ENCODE measurements around the gene AKR7A3.
A peak's percentile ranks its signal among the peaks of the same experiment; 100 is the strongest.
"Not testable (repeated sequence)": the region's sequence is repeated elsewhere in the genome, so short reads cannot be mapped to it uniquely, and the experiment has no call there.

Gene AKR7A3
- total RNA-seq, result 0.07 to 3.4 (median 0.50) reads per million in 9 experiments

GRCh38 chr1:19288324-19289241 lies at the start of gene AKR7A3:
Gene AKR7A3, minus strand, starts transcription at chr1:19288770. Its CDS starts 61 bp downstream, at chr1:19288709.
- Mint-ChIP-seq H3K4me3 (peak within 1 kb of the TSS; percentile 67 to 70), H3K27ac (peak within 1 kb of the TSS in 1 of 2 donors; percentile 54)
- ATAC-seq (replicated peaks) (peak; percentile 98), DNase-seq (peak; percentile 29 to 56 (median 43))
- H3K36me3 Mint-ChIP-seq (ENCODE audit: insufficient read depth); H3K9me3 Mint-ChIP-seq; H3K4me1 Mint-ChIP-seq (ENCODE audit: low read depth in 2 of 2); H3K27me3 Mint-ChIP-seq: not testable (repeated sequence)

- DNase-seq (no peak), ATAC-seq (replicated peaks) (no peak)
- no peak overlapping the region for H3K27ac Mint-ChIP-seq
- no peaks in the 10 kb centered on the region for H3K27me3 Mint-ChIP-seq
- H3K4me1 Mint-ChIP-seq (ENCODE audit: low read depth in 2 of 2), result peaks cover 3 to 10% of the 10 kb centered on the region in 2 donors
- no peaks in the 10 kb centered on the region for H3K9me3 Mint-ChIP-seq
- peaks cover 57% of the 10 kb centered on the region for H3K36me3 Mint-ChIP-seq (ENCODE audit: insufficient read depth)
- no peak overlapping the region for H3K4me3 Mint-ChIP-seq
Observed at GRCh38 chr1:19338323-19338762, 49.8 kb upstream of the AKR7A3 start.

- no peaks in the 10 kb centered on the region for H3K27me3 Mint-ChIP-seq
- no peaks in the 10 kb centered on the region for H3K9me3 Mint-ChIP-seq
- peak overlapping the region in 1 of 2 donors; percentile 71 for H3K27ac Mint-ChIP-seq
- ATAC-seq (replicated peaks) (no peak), DNase-seq (no peak)
- H3K4me1 Mint-ChIP-seq (ENCODE audit: low read depth in 2 of 2), result peaks cover 3 to 6% of the 10 kb centered on the region in 2 donors
- peaks cover 47% of the 10 kb centered on the region for H3K36me3 Mint-ChIP-seq (ENCODE audit: insufficient read depth)
- no peak overlapping the region for H3K4me3 Mint-ChIP-seq
Observed at GRCh38 chr1:19337289-19337688, 48.7 kb upstream of the AKR7A3 start.

- Mint-ChIP-seq H3K36me3 (ENCODE audit: insufficient read depth) (peaks cover 49% of the 10 kb centered on the region), H3K27me3 (no peaks in the 10 kb centered on the region), H3K4me1 (ENCODE audit: low read depth in 2 of 2) (peaks cover 0 to 3% of the 10 kb centered on the region in 2 donors), H3K27ac (peak overlapping the region; percentile 68 to 71), H3K4me3 (no peak overlapping the region), H3K9me3 (no peaks in the 10 kb centered on the region)
- ATAC-seq (replicated peaks) (peak; percentile 23), DNase-seq (no peak)
Observed at GRCh38 chr1:19336543-19336942, 48.0 kb upstream of the AKR7A3 start.

GRCh38 chr1:19333587-19334354 lies 45.2 kb upstream of the AKR7A3 start:
- H3K27ac Mint-ChIP-seq, result no peak overlapping the region
- no peaks in the 10 kb centered on the region for H3K9me3 Mint-ChIP-seq
- no peak for DNase-seq
- ATAC-seq (replicated peaks), result no peak
- no peak overlapping the region for H3K4me3 Mint-ChIP-seq
- H3K4me1 Mint-ChIP-seq (ENCODE audit: low read depth in 2 of 2), result peaks cover 0 to 2% of the 10 kb centered on the region in 2 donors
- no peaks in the 10 kb centered on the region for H3K27me3 Mint-ChIP-seq
- peaks cover 43% of the 10 kb centered on the region for H3K36me3 Mint-ChIP-seq (ENCODE audit: insufficient read depth)

GRCh38 chr1:19332832-19333231 lies 44.3 kb upstream of the AKR7A3 start:
- no peak for ATAC-seq (replicated peaks)
- Mint-ChIP-seq H3K9me3 (no peaks in the 10 kb centered on the region), H3K27me3 (no peaks in the 10 kb centered on the region), H3K36me3 (ENCODE audit: insufficient read depth) (peaks cover 42% of the 10 kb centered on the region), H3K27ac (no peak overlapping the region), H3K4me1 (ENCODE audit: low read depth in 2 of 2) (peaks cover 0 to 2% of the 10 kb centered on the region in 2 donors), H3K4me3 (no peak overlapping the region)
- DNase-seq, result no peak

GRCh38 chr1:19331262-19331878 lies 42.8 kb upstream of the AKR7A3 start:
- H3K36me3 Mint-ChIP-seq (ENCODE audit: insufficient read depth), result peaks cover 45% of the 10 kb centered on the region
- DNase-seq, result no peak
- H3K27ac Mint-ChIP-seq, result peak overlapping the region in 1 of 2 donors; percentile 49
- no peak overlapping the region for H3K4me3 Mint-ChIP-seq
- peaks cover 0 to 2% of the 10 kb centered on the region in 2 donors for H3K4me1 Mint-ChIP-seq (ENCODE audit: low read depth in 2 of 2)
- H3K27me3 Mint-ChIP-seq, result no peaks in the 10 kb centered on the region
- H3K9me3 Mint-ChIP-seq, result no peaks in the 10 kb centered on the region
- no peak for ATAC-seq (replicated peaks)

GRCh38 chr1:19330449-19331135 lies 42.0 kb upstream of the AKR7A3 start:
- Mint-ChIP-seq H3K27me3 (no peaks in the 10 kb centered on the region), H3K9me3 (no peaks in the 10 kb centered on the region), H3K4me3 (peak overlapping the region in 1 of 2 donors; percentile 29), H3K36me3 (ENCODE audit: insufficient read depth) (peaks cover 45% of the 10 kb centered on the region), H3K4me1 (ENCODE audit: low read depth in 2 of 2) (no peaks in the 10 kb centered on the region), H3K27ac (peak overlapping the region; percentile 49 to 65)
- DNase-seq (no peak), ATAC-seq (replicated peaks) (no peak)

GRCh38 chr1:19329611-19330010 lies 41.0 kb upstream of the AKR7A3 start:
- Mint-ChIP-seq H3K27me3 (no peaks in the 10 kb centered on the region), H3K4me1 (ENCODE audit: low read depth in 2 of 2) (no peaks in the 10 kb centered on the region), H3K9me3 (no peaks in the 10 kb centered on the region), H3K36me3 (ENCODE audit: insufficient read depth) (peaks cover 47% of the 10 kb centered on the region), H3K27ac (peak overlapping the region; percentile 65 to 87), H3K4me3 (no peak overlapping the region)
- DNase-seq (no peak), ATAC-seq (replicated peaks) (no peak)

GRCh38 chr1:19329188-19329587 lies 40.6 kb upstream of the AKR7A3 start:
- Mint-ChIP-seq H3K9me3 (no peaks in the 10 kb centered on the region), H3K4me3 (no peak overlapping the region), H3K4me1 (ENCODE audit: low read depth in 2 of 2) (no peaks in the 10 kb centered on the region), H3K36me3 (ENCODE audit: insufficient read depth) (peaks cover 51% of the 10 kb centered on the region), H3K27ac (peak overlapping the region; percentile 65 to 87), H3K27me3 (no peaks in the 10 kb centered on the region)
- no peak for ATAC-seq (replicated peaks)
- no peak for DNase-seq

GRCh38 chr1:19328486-19328885 lies 39.9 kb upstream of the AKR7A3 start:
- Mint-ChIP-seq H3K36me3 (ENCODE audit: insufficient read depth) (peaks cover 57% of the 10 kb centered on the region), H3K27ac (peak overlapping the region in 1 of 2 donors; percentile 87), H3K27me3 (no peaks in the 10 kb centered on the region), H3K4me3 (no peak overlapping the region), H3K9me3 (no peaks in the 10 kb centered on the region), H3K4me1 (ENCODE audit: low read depth in 2 of 2) (no peaks in the 10 kb centered on the region)
- DNase-seq (no peak), ATAC-seq (replicated peaks) (no peak)

GRCh38 chr1:19327736-19328135 lies 39.2 kb upstream of the AKR7A3 start:
- peaks cover 62% of the 10 kb centered on the region for H3K36me3 Mint-ChIP-seq (ENCODE audit: insufficient read depth)
- no peaks in the 10 kb centered on the region for H3K27me3 Mint-ChIP-seq
- peak overlapping the region in 1 of 2 donors; percentile 87 for H3K27ac Mint-ChIP-seq
- DNase-seq, result no peak
- no peak for ATAC-seq (replicated peaks)
- H3K4me3 Mint-ChIP-seq, result no peak overlapping the region
- no peaks in the 10 kb centered on the region for H3K9me3 Mint-ChIP-seq
- H3K4me1 Mint-ChIP-seq (ENCODE audit: low read depth in 2 of 2), result no peaks in the 10 kb centered on the region

- H3K27me3 Mint-ChIP-seq, result no peaks in the 10 kb centered on the region
- peaks cover 1 to 2% of the 10 kb centered on the region in 2 donors for H3K4me1 Mint-ChIP-seq (ENCODE audit: low read depth in 2 of 2)
- H3K36me3 Mint-ChIP-seq (ENCODE audit: insufficient read depth), result peaks cover 65% of the 10 kb centered on the region
- no peaks in the 10 kb centered on the region for H3K9me3 Mint-ChIP-seq
- peak overlapping the region in 1 of 2 donors; percentile 87 for H3K27ac Mint-ChIP-seq
- DNase-seq (no peak), ATAC-seq (replicated peaks) (no peak)
- no peak overlapping the region for H3K4me3 Mint-ChIP-seq
Observed at GRCh38 chr1:19327301-19327700, 38.7 kb upstream of the AKR7A3 start.
